Right renal cortex interstitium (tissue), 3 donors: ENCODE measurements around the gene ASB2. TPM values are rescaled to one million over a fixed set of nuclear protein-coding genes. Genes with fewer than 3 reads are reported as not detected.

Experiments
- DNase-seq, 3 donors: peaks; one replicate each; pipeline ENCODE4 v3.0.0-alpha.2; 2013; ENCODE audit warnings: low read depth in 3 of 3, low spot score in 2 of 3
- polyA plus RNA-seq, 3 donors: library from polyadenylated mRNA; unstranded; fragments of 120-200 nt; gene quantifications; one replicate each; pipeline ENCODE4 v1.2.1, GENCODE V29; 2013; ENCODE audit not compliant: insufficient read length in 3 of 3

The ASB2 gene
- polyA plus RNA-seq, 3 donors: 0.24 to 0.42 (median 0.24) TPM

GRCh38 chr14:93930989-93931307, 45.4 kb downstream of the ASB2 start:
- no peak for DNase-seq

GRCh38 chr14:93930296-93930988, 45.9 kb downstream of the ASB2 start:
- DNase-seq: no peak

GRCh38 chr14:93929657-93930056, 46.7 kb downstream of the ASB2 start:
- DNase-seq: no peak

GRCh38 chr14:93929048-93929535, 47.3 kb downstream of the ASB2 start:
- DNase-seq: no peak

GRCh38 chr14:93928184-93929047, 48.0 kb downstream of the ASB2 start:
- no peak for DNase-seq

GRCh38 chr14:93927800-93928145, 48.6 kb downstream of the ASB2 start:
- no peak for DNase-seq

- DNase-seq: no peak
Observed at GRCh38 chr14:93926873-93927799, 49.2 kb downstream of the ASB2 start, which contains the start of gene FAM181A. Gene FAM181A (plus strand): TSS chr14:93927344. CDS start chr14:93928286, 942 bp downstream.

GRCh38 chr14:93926245-93926872, 50.0 kb downstream of the ASB2 start:
- DNase-seq: no peak

- no peak for DNase-seq
Observed at GRCh38 chr14:93925374-93925895, 50.9 kb downstream of the ASB2 start.

- DNase-seq: no peak
Observed at GRCh38 chr14:93924592-93925355, 51.6 kb downstream of the ASB2 start.

- DNase-seq: no peak
Observed at GRCh38 chr14:93923626-93924025, 52.7 kb downstream of the ASB2 start.

GRCh38 chr14:93921001-93921806, 55.2 kb downstream of the ASB2 start:
- no peak for DNase-seq

GRCh38 chr14:93917141-93917540, 59.2 kb downstream of the ASB2 start:
- no peak for DNase-seq

GRCh38 chr14:93916498-93916897, 59.9 kb downstream of the ASB2 start:
- DNase-seq: no peak

GRCh38 chr14:93915800-93916199, 60.6 kb downstream of the ASB2 start:
- no peak for DNase-seq

GRCh38 chr14:93915070-93915705, 61.2 kb downstream of the ASB2 start:
- no peak for DNase-seq

GRCh38 chr14:93914278-93914677, 62.1 kb downstream of the ASB2 start:
- no peak for DNase-seq

GRCh38 chr14:93912782-93913181, 63.6 kb downstream of the ASB2 start:
- DNase-seq: no peak
